GM12875 (cell line): ENCODE measurements around the gene SECISBP2L.

ENCODE experiments used
- H3K4me3 ChIP-seq: one replicate; pipeline ENCODE4 v1.5.1; 2011; ENCODE audit warnings: low read depth, low read length, control low read depth
- CTCF ChIP-seq: IDR thresholded peaks from 2 replicates; pipeline ENCODE4 v1.5.1; 2011; ENCODE audit warnings: low read depth, mild to moderate bottlenecking, control low read depth, inconsistent platforms, low read length, moderate library complexity, borderline replicate concordance; ENCODE audit not compliant: insufficient read depth

The SECISBP2L gene

GRCh38 chr15:49055630-49056029 lies 9.4 kb upstream of the SECISBP2L start:
- no peak for TF ChIP-seq CTCF
- no peak overlapping the region for H3K4me3 ChIP-seq

DNA sequence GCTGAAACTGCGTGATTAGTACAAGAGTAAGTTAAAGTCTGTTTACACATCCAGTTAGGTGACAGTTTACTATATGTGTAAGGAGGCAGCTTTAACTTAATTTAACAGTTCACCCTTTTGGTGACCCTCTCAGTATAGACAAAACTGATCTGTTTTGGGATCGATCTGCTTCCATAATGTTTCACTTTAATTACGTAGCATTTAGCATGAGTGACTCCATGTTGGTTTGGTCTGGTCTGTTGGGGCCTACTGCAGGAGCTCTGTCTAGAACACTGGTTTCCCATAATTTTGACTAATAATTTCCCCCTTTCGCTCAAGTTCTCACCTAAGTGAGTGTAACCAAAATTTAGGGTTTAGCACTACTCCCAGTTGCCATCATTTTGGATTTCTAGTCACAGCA lies 6.4 kb upstream of the SECISBP2L start:
- no peak for TF ChIP-seq CTCF
- no peak overlapping the region for H3K4me3 ChIP-seq

- TF ChIP-seq CTCF, result no peak
- no peak overlapping the region for H3K4me3 ChIP-seq
These were observed 1.2 kb upstream of the SECISBP2L start for GRCh38 chr15:49047456-49047855.

DNA sequence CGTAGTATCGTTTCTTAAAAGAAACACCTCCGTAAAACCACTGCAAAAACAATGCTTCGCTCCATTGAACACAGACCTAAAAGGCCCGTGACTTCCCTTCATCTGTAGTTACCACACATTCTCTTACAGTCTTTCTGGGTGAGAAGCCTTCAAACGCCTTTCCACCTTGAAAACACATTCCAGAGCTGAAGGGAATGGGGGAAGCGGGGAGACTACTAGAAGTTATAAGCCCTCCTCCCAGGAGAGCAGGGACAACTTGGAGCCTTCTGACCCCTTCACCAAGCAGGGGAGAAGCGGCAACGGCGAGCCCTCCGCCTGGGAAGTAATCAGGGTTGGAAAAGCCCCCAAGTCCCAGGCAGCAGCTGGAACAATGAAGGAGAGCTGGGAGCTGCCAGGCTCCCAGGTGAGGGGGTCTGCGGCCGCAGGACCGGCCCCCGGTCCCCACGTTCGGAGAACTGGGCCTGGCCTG lies 461 bp downstream of the SECISBP2L start:
- no peak for TF ChIP-seq CTCF
- H3K4me3 ChIP-seq, result peak overlapping the region; percentile 82

GRCh38 chr15:49044766-49045606 lies 1.3 kb downstream of the SECISBP2L start:
- TF ChIP-seq CTCF, result no peak
- H3K4me3 ChIP-seq, result peak overlapping the region; percentile 82

DNA sequence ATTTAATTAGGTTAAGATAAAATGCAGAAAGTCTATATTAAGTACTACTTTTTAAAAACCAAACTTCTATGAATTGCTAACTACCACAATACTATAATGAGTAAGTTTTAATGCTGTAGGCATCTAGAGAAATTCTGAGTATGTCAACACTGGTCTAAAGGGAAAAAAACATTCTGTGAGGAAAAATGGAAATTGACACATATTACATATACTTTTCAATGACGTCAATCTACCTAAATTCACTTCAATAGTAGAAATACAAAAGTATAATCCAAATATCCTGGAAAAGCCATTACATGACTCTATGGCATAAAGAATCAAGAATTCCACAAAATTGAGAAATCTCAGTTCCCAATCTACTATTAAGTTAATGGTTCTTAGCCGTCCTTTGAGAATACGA lies 2.2 kb downstream of the SECISBP2L start:
- no peak for TF ChIP-seq CTCF
- H3K4me3 ChIP-seq, result no peak overlapping the region

DNA sequence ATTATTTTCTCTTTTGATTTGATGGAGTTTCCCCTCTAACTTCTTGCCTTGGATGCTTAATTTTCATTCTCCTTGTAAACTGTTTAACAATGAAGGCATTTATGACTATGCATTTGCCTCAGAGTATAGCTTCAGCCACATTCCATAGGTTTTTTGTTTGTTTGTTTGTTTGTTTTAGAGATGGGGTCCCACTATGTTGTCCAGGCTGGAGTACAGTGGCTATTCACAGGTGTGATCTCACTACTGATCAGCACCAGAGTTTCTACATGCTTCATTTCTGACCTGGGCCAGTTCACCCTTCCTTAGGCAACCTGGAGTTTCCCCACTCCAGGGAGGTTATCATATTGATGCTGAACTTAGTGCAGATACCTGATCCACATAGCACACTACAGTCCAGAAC lies 4.1 kb downstream of the SECISBP2L start:
- H3K4me3 ChIP-seq, result no peak overlapping the region
- TF ChIP-seq CTCF, result no peak
